Keratinocyte (primary cell): ENCODE results near the gene SLC20A1.

Experiments used
- EZH2 ChIP-seq: IDR thresholded peaks from one replicate; pipeline ENCODE4 v1.6.1; 2012; ENCODE audit warnings: inconsistent platforms, mild to moderate bottlenecking, low read length, moderate library complexity
- TF ChIP-seq, protein P1 (sequence below), 3 experiments: IDR thresholded peaks in 1 of 3; conservative IDR thresholded peaks in 1 of 3; optimal IDR thresholded peaks in 1 of 3; 2 replicates in 2 of 3; 3 replicates in 1 of 3; pipeline versions ENCODE3 to v1.5.1; 2011; ENCODE audit warnings: low read length in 3 of 3, mild to moderate bottlenecking in 3 of 3, moderate library complexity in 2 of 3, control low read depth in 1 of 3, inconsistent platforms in 1 of 3; ENCODE audit not compliant: insufficient read depth in 2 of 3; ENCODE audit errors: extremely low read depth in 1 of 3

GRCh38 chr2:112637289-112637660 is 8.5 kb upstream of the SLC20A1 start:
- TF ChIP-seq EZH2 = no peak
- TF ChIP-seq, protein P1, sequence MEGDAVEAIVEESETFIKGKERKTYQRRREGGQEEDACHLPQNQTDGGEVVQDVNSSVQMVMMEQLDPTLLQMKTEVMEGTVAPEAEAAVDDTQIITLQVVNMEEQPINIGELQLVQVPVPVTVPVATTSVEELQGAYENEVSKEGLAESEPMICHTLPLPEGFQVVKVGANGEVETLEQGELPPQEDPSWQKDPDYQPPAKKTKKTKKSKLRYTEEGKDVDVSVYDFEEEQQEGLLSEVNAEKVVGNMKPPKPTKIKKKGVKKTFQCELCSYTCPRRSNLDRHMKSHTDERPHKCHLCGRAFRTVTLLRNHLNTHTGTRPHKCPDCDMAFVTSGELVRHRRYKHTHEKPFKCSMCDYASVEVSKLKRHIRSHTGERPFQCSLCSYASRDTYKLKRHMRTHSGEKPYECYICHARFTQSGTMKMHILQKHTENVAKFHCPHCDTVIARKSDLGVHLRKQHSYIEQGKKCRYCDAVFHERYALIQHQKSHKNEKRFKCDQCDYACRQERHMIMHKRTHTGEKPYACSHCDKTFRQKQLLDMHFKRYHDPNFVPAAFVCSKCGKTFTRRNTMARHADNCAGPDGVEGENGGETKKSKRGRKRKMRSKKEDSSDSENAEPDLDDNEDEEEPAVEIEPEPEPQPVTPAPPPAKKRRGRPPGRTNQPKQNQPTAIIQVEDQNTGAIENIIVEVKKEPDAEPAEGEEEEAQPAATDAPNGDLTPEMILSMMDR (optimal IDR thresholded peaks at IDR 0.05 in 1 of 3, IDR thresholded peaks at IDR 0.05 in 1 of 3, conservative IDR thresholded peaks at IDR 0.05 in 1 of 3; ENCODE audit: extremely low read depth in 1 of 3, insufficient read depth in 2 of 3, low read length in 3 of 3) = no peak
